Naive thymus-derived CD8-positive, alpha-beta T cell (primary cell): ENCODE results near the gene CHRDL2. TPM values are rescaled to one million over a fixed set of nuclear protein-coding genes. Genes with fewer than 3 reads are reported as not detected.

Experiments used
- ATAC-seq, 2 donors: fragments of 150-1000 bp; cut with Tn5 transposase in 1 of 2; sonication (Bioruptor Pico), chemical (Tn5 transposase) in 1 of 2; 1 replicate in 1 of 2; 2 replicates in 1 of 2; pipeline ENCODE4 v1.10.0; 2021; ENCODE audit warnings: mild to moderate bottlenecking in 2 of 2, moderate library complexity in 2 of 2
- POLR2A ChIA-PET: fragments of 350-600 bp; sonication (Branson Sonifier 250); formaldehyde crosslinking; loops from one replicate; lab custom pipeline; 2021; ENCODE audit warnings: antibody characterized with exemption; lab: Charles Lee
- DNase-seq, 10 donors: peaks; one replicate each; pipeline versions ENCODE4 v3.0.0 to v3.0.0-alpha.2; 2020 to 2022
- H3K27ac Mint-ChIP-seq, 10 donors: one replicate each; pipeline ENCODE4 v1.8.0; 2020 to 2022; ENCODE audit warnings: mild to moderate bottlenecking in 10 of 10, mixed read lengths in 10 of 10, moderate library complexity in 4 of 10, inconsistent platforms in 1 of 10
- H3K27me3 Mint-ChIP-seq, 5 donors: one replicate each; pipeline ENCODE4 v1.8.0; 2021 to 2022; ENCODE audit warnings: mixed read lengths in 5 of 5
- H3K36me3 Mint-ChIP-seq, 3 donors: one replicate each; pipeline ENCODE4 v1.8.0; 2020 to 2022; ENCODE audit warnings: mixed read lengths in 3 of 3, mild to moderate bottlenecking in 2 of 3, inconsistent platforms in 1 of 3
- H3K4me1 Mint-ChIP-seq, 4 donors: one replicate each; pipeline ENCODE4 v1.8.0; 2021 to 2022; ENCODE audit warnings: mixed read lengths in 4 of 4
- H3K4me3 Mint-ChIP-seq, 10 donors: one replicate each; pipeline ENCODE4 v1.8.0; 2020 to 2022; ENCODE audit warnings: mild to moderate bottlenecking in 10 of 10, mixed read lengths in 10 of 10, moderate library complexity in 6 of 10, inconsistent platforms in 1 of 10
- H3K9me3 Mint-ChIP-seq, 9 donors: one replicate each; pipeline ENCODE4 v1.8.0; 2020 to 2022; ENCODE audit warnings: mixed read lengths in 9 of 9, mild to moderate bottlenecking in 3 of 9, inconsistent platforms in 1 of 9, moderate library complexity in 1 of 9
- polyA plus RNA-seq, 3 donors: library from polyadenylated mRNA; unstranded; fragments of 300-500 nt; fragmentation: Illumina TruSeq; gene quantifications; one replicate each; pipeline ENCODE4 v1.2.3, GENCODE V29; 2021
- total RNA-seq, 8 experiments: library from RNA in 2 of 8; stranded (reverse) in 2 of 8; gene quantifications; one replicate each; pipeline ENCODE4 v1.2.3 and lab custom pipeline; 2021 to 2026

CHRDL2 gene, protein sequence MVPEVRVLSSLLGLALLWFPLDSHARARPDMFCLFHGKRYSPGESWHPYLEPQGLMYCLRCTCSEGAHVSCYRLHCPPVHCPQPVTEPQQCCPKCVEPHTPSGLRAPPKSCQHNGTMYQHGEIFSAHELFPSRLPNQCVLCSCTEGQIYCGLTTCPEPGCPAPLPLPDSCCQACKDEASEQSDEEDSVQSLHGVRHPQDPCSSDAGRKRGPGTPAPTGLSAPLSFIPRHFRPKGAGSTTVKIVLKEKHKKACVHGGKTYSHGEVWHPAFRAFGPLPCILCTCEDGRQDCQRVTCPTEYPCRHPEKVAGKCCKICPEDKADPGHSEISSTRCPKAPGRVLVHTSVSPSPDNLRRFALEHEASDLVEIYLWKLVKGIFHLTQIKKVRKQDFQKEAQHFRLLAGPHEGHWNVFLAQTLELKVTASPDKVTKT
- total RNA-seq (not detected), polyA plus RNA-seq (not detected), total RNA-seq (lab: John Stamatoyannopoulos, UW) (0 reads per million in 6 experiments)

DNA sequence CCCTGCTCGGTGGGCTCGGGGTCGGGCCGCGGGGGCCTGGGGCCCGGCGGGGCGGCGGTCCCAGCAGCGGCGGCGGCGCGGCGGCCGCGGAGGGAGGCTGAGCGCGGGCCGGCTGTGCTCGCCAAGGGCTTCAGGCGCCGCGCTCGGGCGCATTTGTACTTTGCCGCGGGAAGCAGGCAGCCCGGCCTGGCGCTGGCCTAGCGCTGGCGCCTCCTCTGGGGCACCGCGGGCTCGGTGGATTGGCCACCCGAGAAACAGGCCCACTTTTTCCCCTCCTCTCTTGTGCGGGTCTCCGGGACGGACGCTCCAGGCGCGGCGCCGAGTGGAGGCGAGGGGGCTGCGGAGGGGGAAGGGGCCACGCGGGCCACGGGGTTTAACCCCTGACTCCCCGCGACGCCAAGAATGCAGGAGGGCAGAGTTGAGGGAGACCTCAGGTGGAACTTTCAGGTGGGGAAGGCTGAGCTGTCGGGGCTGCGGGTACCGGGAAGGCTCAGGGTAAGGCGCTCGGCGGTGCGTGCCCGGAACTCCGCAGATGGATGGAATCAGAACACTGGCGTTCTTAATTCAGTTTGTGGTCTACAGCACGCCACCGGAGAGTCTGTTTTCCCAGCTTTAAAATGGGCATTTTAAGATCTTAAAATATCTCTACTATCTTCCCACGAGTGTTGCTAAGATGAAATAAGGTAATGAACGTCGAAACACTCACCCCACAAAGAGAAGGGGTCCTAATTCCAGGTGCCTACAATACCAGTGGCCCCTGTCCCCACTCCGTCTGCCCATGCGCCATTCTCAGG lies at the start of gene CHRDL2:
CHRDL2 (minus strand) TSS at position 126 of the 794 bp plus-strand sequence. CDS start 538 bp downstream, outside the sequence.
- ATAC-seq (no peak), DNase-seq (no peak)
- Mint-ChIP-seq H3K4me3 (peak within 1 kb of the TSS in 5 of 10 donors; percentile 33 to 66 (median 46)), H3K27ac (no peak within 1 kb of the TSS), H3K9me3 (no peaks in the 10 kb centered on the region), H3K4me1 (peaks cover 5 to 13% (median 13%) of the 10 kb centered on the region in 4 donors), H3K27me3 (peaks cover 37 to 68% (median 52%) of the 10 kb centered on the region in 5 donors), H3K36me3 (peaks cover 0 to 5% (median 0%) of the 10 kb centered on the region in 3 donors)
- POLR2A ChIA-PET: no interaction called here

DNA sequence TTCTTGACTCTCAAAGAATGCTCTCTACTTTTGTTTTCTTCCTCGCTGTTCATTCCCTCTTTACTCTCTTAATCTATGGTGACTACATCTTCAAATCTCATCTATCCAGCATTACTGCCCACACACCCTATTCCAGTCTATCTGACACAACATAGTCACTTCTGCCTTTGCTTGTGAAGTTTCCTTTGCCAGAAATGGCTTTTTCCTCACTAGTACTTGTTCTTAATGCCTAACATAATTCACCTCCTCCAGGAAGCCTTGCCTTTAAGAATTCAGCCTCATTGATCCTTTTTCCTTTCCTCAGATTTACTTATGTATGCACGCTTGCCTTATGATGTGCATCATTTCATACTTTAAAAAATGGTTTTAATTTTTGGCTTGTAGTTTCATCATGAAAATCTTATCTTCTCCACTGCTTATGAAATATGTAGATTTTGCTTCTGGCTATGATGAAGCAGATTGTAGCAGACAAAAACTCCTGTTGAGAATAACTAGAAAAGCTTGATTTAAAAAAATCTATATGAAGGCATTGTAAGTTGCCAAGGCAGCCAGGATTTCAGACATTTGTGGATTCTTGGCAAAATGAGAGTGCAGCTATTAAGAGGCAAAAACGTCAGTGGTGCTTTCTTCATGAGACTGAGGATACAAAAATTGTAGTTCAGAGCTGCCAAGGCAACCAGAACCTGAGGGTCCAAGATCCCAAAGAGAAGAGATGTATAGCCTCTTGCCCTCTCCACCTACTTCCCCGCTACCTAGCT lies 49.2 kb upstream of the CHRDL2 start:
- H3K4me3 Mint-ChIP-seq: no peak overlapping the region
- POLR2A ChIA-PET: no interaction called here

DNA sequence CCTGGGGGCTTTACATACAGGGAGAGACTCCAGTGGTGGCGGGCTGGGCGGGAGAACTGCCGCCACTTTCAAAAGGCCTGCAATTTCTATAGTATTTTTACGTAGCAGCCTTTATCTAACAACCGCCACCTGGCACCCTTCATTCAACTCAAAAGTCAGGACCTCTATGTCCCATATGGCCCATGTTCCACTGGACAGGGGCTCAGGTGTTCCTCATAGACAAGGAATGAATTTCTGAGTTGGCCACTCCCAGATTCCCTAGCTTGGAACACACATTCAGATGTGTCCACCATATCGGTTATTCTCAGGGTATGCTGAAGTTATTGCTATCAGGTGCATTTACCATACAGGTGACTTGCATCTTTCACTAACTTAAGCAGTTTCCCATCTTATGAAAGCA lies 47.4 kb upstream of the CHRDL2 start:
- H3K4me1 Mint-ChIP-seq: peaks cover 18 to 37% (median 25%) of the 10 kb centered on the region in 4 donors
- DNase-seq: no peak
- no peak overlapping the region for H3K4me3 Mint-ChIP-seq
- H3K27ac Mint-ChIP-seq: no peak overlapping the region
- no peaks in the 10 kb centered on the region for H3K27me3 Mint-ChIP-seq
- H3K9me3 Mint-ChIP-seq: no peaks in the 10 kb centered on the region
- no peak for ATAC-seq
- peaks cover 0 to 10% (median 8%) of the 10 kb centered on the region in 3 donors for H3K36me3 Mint-ChIP-seq
- POLR2A ChIA-PET: no interaction called here

More for the DNA sequence above, 49.2 kb upstream of the CHRDL2 start:
- peaks cover 0 to 4% (median 3%) of the 10 kb centered on the region in 3 donors for H3K36me3 Mint-ChIP-seq
- H3K9me3 Mint-ChIP-seq: no peaks in the 10 kb centered on the region
- ATAC-seq (no peak), DNase-seq (no peak)
- peaks cover 18 to 43% (median 29%) of the 10 kb centered on the region in 4 donors for H3K4me1 Mint-ChIP-seq
- H3K27ac Mint-ChIP-seq: no peak overlapping the region
- H3K27me3 Mint-ChIP-seq: no peaks in the 10 kb centered on the region

DNA sequence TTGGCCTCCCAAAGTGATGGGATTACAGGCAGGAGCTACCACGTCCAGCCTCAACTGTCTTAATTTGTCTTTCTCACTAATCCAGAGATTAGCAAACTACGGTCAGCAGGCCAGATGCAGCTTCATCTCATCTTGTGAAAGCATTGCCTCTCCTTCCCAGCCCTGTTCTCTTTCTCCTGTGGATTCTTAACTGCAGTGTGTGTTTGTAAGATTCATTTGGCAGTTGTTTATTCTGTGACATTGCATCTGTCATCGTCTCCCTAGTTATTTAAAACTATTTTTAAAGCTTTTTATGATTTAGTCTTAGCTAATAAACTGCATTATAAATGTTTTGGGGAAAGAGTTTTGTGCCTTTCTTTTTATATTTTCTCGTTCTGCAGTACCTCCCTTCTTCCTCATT lies 46.7 kb upstream of the CHRDL2 start:
- H3K27me3 Mint-ChIP-seq: no peaks in the 10 kb centered on the region
- peaks cover 18 to 30% (median 23%) of the 10 kb centered on the region in 4 donors for H3K4me1 Mint-ChIP-seq
- POLR2A ChIA-PET: no interaction called here

DNA sequence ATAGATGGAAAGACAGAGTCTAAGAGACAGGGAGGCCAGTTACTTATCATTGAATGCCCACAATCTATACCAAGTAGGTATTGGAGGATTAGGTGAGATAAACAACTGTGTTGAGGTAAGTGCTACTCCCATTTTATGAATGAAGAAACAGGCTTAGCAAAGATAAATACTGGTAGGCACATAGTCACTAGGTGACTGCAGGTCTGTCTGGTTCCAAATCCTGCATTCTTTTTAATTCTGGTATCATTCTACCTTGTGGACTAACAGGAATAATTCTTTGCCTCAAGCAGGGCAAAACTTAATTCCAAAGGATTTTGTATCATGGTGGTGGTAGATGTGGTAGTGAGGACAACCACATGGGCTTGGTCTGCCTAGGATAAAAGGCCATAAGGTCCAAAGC lies 45.8 kb upstream of the CHRDL2 start:
- no peaks in the 10 kb centered on the region for H3K27me3 Mint-ChIP-seq
- POLR2A ChIA-PET: no interaction called here
- H3K27ac Mint-ChIP-seq: peak overlapping the region in 1 of 10 donors; percentile 41
- no peak for DNase-seq
- peaks cover 18 to 27% (median 22%) of the 10 kb centered on the region in 4 donors for H3K4me1 Mint-ChIP-seq
- no peaks in the 10 kb centered on the region for H3K9me3 Mint-ChIP-seq
- ATAC-seq: no peak
- peaks cover 0 to 10% (median 8%) of the 10 kb centered on the region in 3 donors for H3K36me3 Mint-ChIP-seq
- H3K4me3 Mint-ChIP-seq: no peak overlapping the region

More for the DNA sequence above, 46.7 kb upstream of the CHRDL2 start:
- no peak for ATAC-seq
- DNase-seq: no peak
- Mint-ChIP-seq H3K27ac (no peak overlapping the region), H3K36me3 (peaks cover 0 to 10% (median 8%) of the 10 kb centered on the region in 3 donors), H3K9me3 (no peaks in the 10 kb centered on the region), H3K4me3 (no peak overlapping the region)

DNA sequence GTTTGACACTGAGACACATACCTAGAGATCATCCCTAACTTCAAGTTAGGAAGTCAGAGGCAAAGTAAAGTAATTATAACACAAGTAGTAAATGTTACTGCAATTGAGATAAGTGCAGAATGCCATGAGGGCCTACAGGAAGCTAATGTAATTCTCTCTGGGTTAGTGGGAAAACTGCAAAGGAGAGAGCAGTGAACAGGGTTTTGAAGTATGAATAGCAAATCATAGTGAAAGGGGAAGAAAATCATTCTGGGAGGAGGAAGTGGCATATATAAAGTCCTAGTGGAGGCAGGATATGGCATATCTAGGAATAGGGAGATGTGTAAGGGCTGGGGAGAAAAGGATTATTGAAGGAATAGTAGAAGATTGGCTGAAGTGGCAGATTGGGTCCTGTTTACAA lies 45.3 kb upstream of the CHRDL2 start:
- Mint-ChIP-seq H3K27me3 (no peaks in the 10 kb centered on the region), H3K27ac (peak overlapping the region in 1 of 10 donors; percentile 41), H3K4me3 (no peak overlapping the region), H3K4me1 (peaks cover 18 to 27% (median 22%) of the 10 kb centered on the region in 4 donors), H3K36me3 (peaks cover 0 to 10% (median 8%) of the 10 kb centered on the region in 3 donors), H3K9me3 (no peaks in the 10 kb centered on the region)
- POLR2A ChIA-PET: no interaction called here
- ATAC-seq (no peak), DNase-seq (no peak)

DNA sequence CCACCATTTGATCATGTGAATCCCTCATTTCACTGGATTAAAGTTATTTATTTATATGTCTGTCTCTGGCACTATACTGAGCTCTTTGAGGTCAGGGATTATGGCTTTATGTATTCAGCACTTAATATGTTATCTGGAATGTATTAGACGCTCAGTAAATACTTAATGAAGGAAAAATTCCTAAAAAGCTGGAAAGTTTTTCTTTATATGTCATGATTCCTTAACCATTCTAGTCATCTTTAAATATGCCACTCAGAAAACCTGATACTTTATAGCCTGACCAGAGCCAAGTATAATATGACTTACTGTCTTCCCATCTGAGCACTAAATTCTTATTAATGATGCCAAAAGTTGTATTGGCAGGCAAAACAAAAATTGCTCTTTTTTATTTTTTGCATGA lies 44.5 kb upstream of the CHRDL2 start:
- peaks cover 18 to 30% (median 23%) of the 10 kb centered on the region in 4 donors for H3K4me1 Mint-ChIP-seq
- no peaks in the 10 kb centered on the region for H3K9me3 Mint-ChIP-seq
- no peak for DNase-seq
- H3K36me3 Mint-ChIP-seq: peaks cover 0 to 10% (median 8%) of the 10 kb centered on the region in 3 donors
- POLR2A ChIA-PET: interaction anchor here (0.7 kb wide), 1 partner anchor 27 kb away, joined by 3 read pairs; the partner anchor contains the start of gene RNF169
- H3K27ac Mint-ChIP-seq: peak overlapping the region in 1 of 10 donors; percentile 2
- H3K27me3 Mint-ChIP-seq: no peaks in the 10 kb centered on the region
- ATAC-seq: no peak
- no peak overlapping the region for H3K4me3 Mint-ChIP-seq

DNA sequence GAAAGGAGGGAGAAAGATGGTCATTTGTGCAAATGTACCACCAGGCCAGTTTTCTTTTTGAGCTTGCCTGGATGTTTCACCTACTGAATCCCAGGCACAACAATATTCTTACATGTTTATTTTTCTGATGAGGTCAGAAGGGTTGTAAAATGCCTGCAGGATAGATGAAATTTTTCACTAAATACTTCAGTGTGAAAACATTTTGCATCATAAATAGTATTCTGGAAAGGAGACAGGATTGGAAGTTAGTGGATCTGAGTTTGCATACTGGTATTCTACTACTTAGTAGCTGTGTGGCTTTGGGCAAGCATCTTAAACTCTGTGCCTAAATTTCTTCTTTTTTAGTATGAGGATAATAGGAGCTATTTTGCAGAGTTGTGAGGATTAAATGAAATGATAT lies 42.2 kb upstream of the CHRDL2 start:
- no peak for ATAC-seq
- H3K9me3 Mint-ChIP-seq: no peaks in the 10 kb centered on the region
- peaks cover 0 to 10% (median 8%) of the 10 kb centered on the region in 3 donors for H3K36me3 Mint-ChIP-seq
- H3K4me3 Mint-ChIP-seq: no peak overlapping the region
- POLR2A ChIA-PET: interaction anchor here (0.6 kb wide), 1 partner anchor 25 kb away, joined by 4 read pairs; the partner anchor contains the start of gene RNF169
- H3K4me1 Mint-ChIP-seq: peaks cover 24 to 47% (median 35%) of the 10 kb centered on the region in 4 donors
- no peak for DNase-seq
- no peaks in the 10 kb centered on the region for H3K27me3 Mint-ChIP-seq
- no peak overlapping the region for H3K27ac Mint-ChIP-seq

DNA sequence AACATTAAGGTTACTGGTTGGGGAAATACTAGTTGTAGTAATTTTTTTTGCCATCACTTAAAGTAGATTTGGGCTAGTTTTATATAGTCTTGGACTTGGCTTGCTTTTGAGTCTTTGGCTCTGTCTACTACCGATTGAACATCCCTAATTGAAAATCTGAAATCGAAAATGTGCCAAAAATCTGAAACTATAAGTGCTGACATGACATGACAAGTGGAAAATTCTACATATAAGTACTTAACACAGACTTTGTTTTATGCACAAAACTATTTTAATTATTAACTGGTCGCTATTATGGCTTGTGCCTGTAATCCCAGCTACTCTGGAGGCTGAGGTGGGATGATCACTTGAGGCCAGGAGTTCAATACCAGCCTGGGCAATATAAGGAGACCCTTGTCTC lies 39.9 kb upstream of the CHRDL2 start:
- Mint-ChIP-seq H3K4me3 (no peak overlapping the region), H3K4me1 (peaks cover 17 to 50% (median 24%) of the 10 kb centered on the region in 4 donors), H3K36me3 (peaks cover 0 to 10% (median 8%) of the 10 kb centered on the region in 3 donors), H3K27ac (peak overlapping the region in 1 of 10 donors; percentile 48), H3K27me3 (no peaks in the 10 kb centered on the region), H3K9me3 (no peaks in the 10 kb centered on the region)
- DNase-seq (no peak), ATAC-seq (no peak)
- POLR2A ChIA-PET: no interaction called here

DNA sequence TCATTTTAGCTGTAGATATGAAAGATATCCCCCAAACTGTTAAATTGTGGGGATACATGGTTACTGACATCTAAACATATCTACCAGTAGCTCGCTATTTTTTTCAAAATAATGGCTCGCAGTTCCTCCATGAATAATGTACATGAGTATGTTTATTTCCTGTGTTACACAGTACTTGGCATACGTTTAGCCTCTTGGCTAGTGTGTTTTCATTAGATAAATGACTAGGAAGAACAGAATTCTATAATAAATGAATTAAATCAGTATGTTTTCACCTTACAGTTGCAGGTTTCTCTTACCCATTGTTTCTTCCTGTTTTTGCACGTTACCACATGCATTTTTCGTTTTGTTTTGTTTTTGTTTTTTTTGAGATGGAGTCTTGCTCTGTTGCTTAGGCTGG lies 39.2 kb upstream of the CHRDL2 start:
- no peaks in the 10 kb centered on the region for H3K9me3 Mint-ChIP-seq
- peak overlapping the region in 1 of 10 donors; percentile 45 for H3K27ac Mint-ChIP-seq
- H3K36me3 Mint-ChIP-seq: peaks cover 0 to 5% (median 5%) of the 10 kb centered on the region in 3 donors
- DNase-seq (no peak), ATAC-seq (no peak)
- H3K4me3 Mint-ChIP-seq: no peak overlapping the region
- no peaks in the 10 kb centered on the region for H3K27me3 Mint-ChIP-seq
- POLR2A ChIA-PET: no interaction called here
- H3K4me1 Mint-ChIP-seq: peaks cover 17 to 45% (median 23%) of the 10 kb centered on the region in 4 donors

DNA sequence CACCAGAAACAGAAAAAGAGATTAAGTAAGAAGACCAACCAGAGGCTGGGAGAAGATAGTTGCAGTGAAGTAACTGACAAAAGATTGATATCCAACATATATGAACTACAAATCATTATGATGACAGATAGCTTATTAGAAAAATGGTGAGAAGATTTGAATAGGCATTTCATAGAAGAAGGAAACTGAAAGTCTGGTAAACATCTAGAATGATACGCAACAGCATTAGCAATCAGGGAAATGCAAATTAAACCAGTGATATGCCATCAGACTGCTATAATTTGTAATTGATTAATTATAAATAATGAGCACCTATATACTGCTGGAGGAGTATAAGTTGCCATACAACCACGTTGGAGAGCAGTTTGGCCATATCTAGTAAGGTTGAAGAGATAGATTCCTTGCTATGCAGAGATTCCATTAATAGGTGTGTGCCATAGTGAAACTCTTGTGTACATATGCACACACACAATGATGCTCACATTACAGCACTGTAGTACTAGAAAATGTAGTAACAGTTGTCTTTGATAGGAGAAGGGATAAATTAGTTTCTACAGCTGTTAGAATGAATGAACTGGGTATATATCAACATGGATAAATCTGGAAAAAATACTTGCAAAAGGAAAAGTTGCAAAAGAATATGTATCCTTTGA lies 38.0 kb upstream of the CHRDL2 start:
- peak overlapping the region in 3 of 10 donors; percentile 1 to 86 (median 33) for H3K27ac Mint-ChIP-seq
- H3K9me3 Mint-ChIP-seq: no peaks in the 10 kb centered on the region
- H3K27me3 Mint-ChIP-seq: no peaks in the 10 kb centered on the region
- DNase-seq: no peak
- POLR2A ChIA-PET: no interaction called here
- no peak overlapping the region for H3K4me3 Mint-ChIP-seq
- peaks cover 0 to 7% (median 4%) of the 10 kb centered on the region in 3 donors for H3K36me3 Mint-ChIP-seq
- no peak for ATAC-seq
- H3K4me1 Mint-ChIP-seq: peaks cover 12 to 37% (median 21%) of the 10 kb centered on the region in 4 donors
